Thyroid gland (tissue), 4 donors: ENCODE measurements around the gene RUSC2.

Experiments used
- CTCF ChIP-seq, 6 experiments: fragments of 200-600 bp in 3 of 6; fragments of 450-650 bp in 3 of 6; sonication (generic) in 3 of 6; IDR thresholded peaks; one replicate each; pipeline ENCODE4 v1.5.1; 2016 to 2019; ENCODE audit warnings: antibody characterized with exemption in 6 of 6, mild to moderate bottlenecking in 2 of 6, inconsistent platforms in 1 of 6, moderate library complexity in 1 of 6
- POLR2A ChIP-seq, 2 donors: fragments of 450-650 bp; IDR thresholded peaks; one replicate each; pipeline ENCODE4 v1.6.1; 2017; ENCODE audit warnings: antibody characterized with exemption in 2 of 2, mild to moderate bottlenecking in 2 of 2, moderate library complexity in 1 of 2

GRCh38 chr9:35533398-35533797, 43.5 kb downstream of the RUSC2 start:
- TF ChIP-seq CTCF (IDR thresholded peaks at IDR 0.05) (no peak), POLR2A (IDR thresholded peaks at IDR 0.05) (no peak)
